Kidney epithelial cell (primary cell): ENCODE measurements around the gene DNAH6. TPM values are rescaled to one million over a fixed set of nuclear protein-coding genes. Genes with fewer than 3 reads are reported as not detected.

Experiments
- DNase-seq: peaks from one replicate; pipeline ENCODE4 v3.0.0-alpha.2; 2010; ENCODE audit warnings: low read depth
- H3K27me3 ChIP-seq: 2 replicates; pipeline ENCODE4 v1.6.0; 2011; ENCODE audit warnings: low read length; ENCODE audit not compliant: control insufficient read depth, insufficient read depth
- H3K36me3 ChIP-seq: 2 replicates; pipeline ENCODE4 v1.5.1; 2011; ENCODE audit warnings: low read length; ENCODE audit not compliant: control insufficient read depth, insufficient read depth
- H3K4me3 ChIP-seq: 2 replicates; pipeline ENCODE4 v1.5.1; 2011; ENCODE audit warnings: low read depth, mild to moderate bottlenecking, control low read depth, low read length
- CTCF ChIP-seq: IDR thresholded peaks from 2 replicates; pipeline ENCODE4 v1.5.1; 2011; ENCODE audit warnings: mild to moderate bottlenecking, moderate library complexity, low read length, control low read depth, inconsistent platforms; ENCODE audit not compliant: insufficient read depth, poor library complexity, severe bottlenecking
- total RNA-seq: library from RNA; depleted of rRNA; stranded (reverse); fragments of >200 nt; gene quantifications from 2 replicates; pipeline ENCODE4 v1.2.3, GENCODE V29; 2015

Gene DNAH6
- total RNA-seq, 1 donor from 2014 or later: 0.63 TPM

GRCh38 chr2:84846741-84847142, 330.4 kb downstream of the DNAH6 start:
- DNase-seq: no peak
- no peak for TF ChIP-seq CTCF
- no peaks in the 10 kb centered on the region for H3K27me3 ChIP-seq

GRCh38 chr2:84847326-84848050, 331.2 kb downstream of the DNAH6 start:
- H3K27me3 ChIP-seq: no peaks in the 10 kb centered on the region
- H3K4me3 ChIP-seq: no peak overlapping the region
- DNase-seq: no peak
- no peak for TF ChIP-seq CTCF
- no peaks in the 10 kb centered on the region for H3K36me3 ChIP-seq

More at GRCh38 chr2:84846741-84847142, 330.4 kb downstream of the DNAH6 start:
- Histone ChIP-seq H3K36me3 (no peaks in the 10 kb centered on the region), H3K4me3 (no peak overlapping the region)

- Histone ChIP-seq H3K36me3 (no peaks in the 10 kb centered on the region), H3K4me3 (no peak overlapping the region), H3K27me3 (no peaks in the 10 kb centered on the region)
- DNase-seq: no peak
- TF ChIP-seq CTCF: no peak
These were observed 333.1 kb downstream of the DNAH6 start for GRCh38 chr2:84849271-84849952.

GRCh38 chr2:84850471-84850870, 334.2 kb downstream of the DNAH6 start:
- Histone ChIP-seq H3K27me3 (no peaks in the 10 kb centered on the region), H3K4me3 (no peak overlapping the region), H3K36me3 (no peaks in the 10 kb centered on the region)
- DNase-seq: no peak
- TF ChIP-seq CTCF: no peak

- no peaks in the 10 kb centered on the region for H3K27me3 ChIP-seq
- TF ChIP-seq CTCF: no peak
- no peaks in the 10 kb centered on the region for H3K36me3 ChIP-seq
- H3K4me3 ChIP-seq: no peak overlapping the region
- DNase-seq: no peak
These were observed 335.6 kb downstream of the DNAH6 start for GRCh38 chr2:84851876-84852275.
